ENCODE results near the gene ITGB4.
"Not testable (repeated sequence)": the region's sequence is repeated elsewhere in the genome, so short reads cannot be mapped to it uniquely, and the experiment has no call there.

Gene ITGB4

DNA sequence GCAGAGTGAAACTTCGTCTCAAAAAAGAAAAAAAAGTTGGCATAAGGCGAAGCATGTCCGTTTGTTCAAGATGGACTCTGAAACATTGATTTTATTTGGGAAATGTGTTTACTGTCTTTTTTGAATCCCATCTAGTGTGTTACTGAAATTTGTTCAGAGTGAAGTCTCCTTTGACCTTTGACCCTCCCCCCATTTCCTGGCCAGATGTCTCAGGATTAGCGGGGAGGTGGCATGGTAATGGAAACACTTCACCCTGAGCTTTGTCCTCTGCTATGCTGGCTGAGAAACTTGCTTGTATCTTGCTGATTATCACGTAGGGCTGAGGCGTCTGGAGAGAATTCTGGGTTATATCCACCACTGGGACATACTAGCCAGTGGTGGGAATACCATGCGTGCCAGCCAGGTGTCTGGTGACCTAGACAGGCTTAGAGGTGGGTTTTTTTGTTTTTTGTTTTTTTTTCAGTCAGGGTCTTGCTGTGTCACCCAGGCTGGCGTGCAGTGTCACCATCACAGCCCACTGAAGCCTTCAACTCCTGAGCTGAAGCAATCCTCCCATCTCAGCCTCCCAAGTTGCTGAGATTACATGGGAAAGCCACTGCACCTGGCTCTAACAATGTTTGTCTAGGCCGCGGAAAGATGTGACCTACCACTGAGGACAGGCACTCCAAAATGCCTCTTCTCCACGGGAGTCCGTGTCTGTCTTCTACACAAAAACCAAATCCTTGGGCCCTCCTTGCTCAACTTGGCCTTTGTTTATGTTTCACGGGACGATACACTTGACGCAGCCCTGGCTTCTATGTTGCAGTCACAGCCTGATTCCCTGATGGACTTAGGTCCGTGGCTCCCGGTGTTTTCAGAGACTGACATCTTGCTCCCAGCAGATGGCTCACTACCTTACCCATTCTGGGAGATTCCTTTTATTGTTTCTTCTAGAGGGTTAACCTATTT lies 50.3 kb downstream of the ITGB4 start:
- no peak for DNase-seq (ENCODE audit: low read depth)

- no peak for DNase-seq (ENCODE audit: low read depth)
Measured at GRCh38 chr17:75773121-75773807, 52.0 kb downstream of the ITGB4 start.

DNA sequence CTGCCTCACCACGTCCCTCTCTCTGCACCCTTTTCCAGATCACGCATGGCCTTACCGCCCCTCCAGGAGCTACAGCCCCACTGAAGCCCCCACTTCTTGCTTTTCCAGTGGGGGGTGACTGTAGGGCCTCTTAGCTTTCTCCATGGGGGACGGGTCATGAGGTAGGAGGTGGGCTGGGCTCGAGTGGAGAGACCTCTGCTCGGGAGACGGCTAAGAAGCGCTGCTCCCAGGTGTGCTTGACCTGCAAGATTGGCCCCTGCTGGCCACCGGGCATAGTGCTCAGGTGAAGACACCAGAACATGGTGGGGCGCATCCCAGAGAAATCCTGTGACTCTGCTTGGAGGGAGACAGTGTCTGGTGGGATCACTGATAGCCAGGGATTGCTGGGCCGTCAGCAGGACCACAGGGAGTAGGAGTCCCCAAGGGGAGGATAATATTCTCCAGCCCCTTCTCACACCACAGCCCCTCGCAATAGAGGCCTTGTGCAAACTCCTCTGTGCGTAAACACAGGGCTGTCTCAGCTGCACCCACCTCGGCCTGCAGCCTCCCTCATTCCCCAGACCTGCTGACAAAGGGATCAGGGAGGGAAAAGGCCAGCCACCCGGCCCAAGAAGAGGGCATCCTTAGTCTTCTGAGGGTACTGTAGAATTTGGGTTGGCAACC lies 52.7 kb downstream of the ITGB4 start:
- no peak for DNase-seq (ENCODE audit: low read depth)

DNA sequence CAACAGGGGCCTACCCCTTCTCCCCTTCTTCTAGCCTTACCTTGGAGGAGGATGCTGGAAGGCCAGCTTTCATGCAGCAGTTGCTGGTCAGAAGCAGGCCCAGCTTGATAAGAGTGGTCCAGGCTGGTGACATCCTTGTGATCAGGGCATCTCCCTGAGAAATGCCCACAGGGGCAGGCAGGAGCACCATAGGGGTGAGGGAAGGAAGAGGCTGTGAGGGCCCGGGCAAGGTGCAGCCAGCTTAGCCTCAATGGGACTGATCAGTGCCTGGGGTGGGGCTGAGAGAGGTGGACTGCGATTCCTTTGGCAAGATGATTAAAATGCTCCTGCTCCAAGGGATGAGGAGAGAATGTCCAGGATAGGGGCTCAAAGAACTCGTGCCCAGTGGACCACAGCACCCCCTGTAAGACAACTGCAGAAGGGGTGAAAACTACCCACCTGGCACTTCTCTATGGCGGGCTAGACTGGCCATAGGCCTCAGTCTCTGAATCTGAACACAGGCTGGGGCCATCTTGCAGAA lies 53.3 kb downstream of the ITGB4 start:
- DNase-seq (ENCODE audit: low read depth): no peak

DNA sequence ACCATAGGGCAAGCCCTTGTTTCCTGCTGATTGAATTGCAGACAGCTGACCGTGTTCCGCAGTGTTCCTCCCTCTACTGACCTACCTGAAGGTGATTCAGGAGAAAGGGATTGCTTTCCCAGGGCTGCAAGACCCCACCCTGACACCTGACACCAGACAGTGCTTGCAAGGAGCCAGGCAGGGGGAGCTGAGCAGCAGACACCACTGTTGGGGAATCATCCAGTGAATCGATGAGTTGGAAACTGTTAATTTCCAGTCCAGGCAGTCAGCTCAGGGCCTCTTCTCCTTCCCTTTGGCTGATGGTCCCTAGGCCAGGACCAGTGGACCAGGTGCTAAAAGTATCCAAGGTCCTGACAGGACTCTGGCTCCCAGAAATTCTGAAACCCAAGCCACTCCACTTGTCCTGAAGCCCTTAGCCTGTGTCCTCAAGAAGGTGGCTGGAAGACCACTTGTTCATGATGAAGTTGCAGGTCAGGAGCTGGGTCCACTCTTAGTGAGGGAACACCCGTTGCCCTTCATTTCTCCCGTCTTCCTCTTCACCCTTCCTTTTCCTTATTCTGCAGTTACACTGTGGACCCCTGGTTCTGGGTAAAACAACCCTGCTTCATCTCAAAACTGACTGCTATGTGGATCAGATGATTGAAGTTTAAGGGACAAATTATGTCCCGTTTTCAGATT lies 53.9 kb downstream of the ITGB4 start:
- no peak for DNase-seq (ENCODE audit: low read depth)

DNA sequence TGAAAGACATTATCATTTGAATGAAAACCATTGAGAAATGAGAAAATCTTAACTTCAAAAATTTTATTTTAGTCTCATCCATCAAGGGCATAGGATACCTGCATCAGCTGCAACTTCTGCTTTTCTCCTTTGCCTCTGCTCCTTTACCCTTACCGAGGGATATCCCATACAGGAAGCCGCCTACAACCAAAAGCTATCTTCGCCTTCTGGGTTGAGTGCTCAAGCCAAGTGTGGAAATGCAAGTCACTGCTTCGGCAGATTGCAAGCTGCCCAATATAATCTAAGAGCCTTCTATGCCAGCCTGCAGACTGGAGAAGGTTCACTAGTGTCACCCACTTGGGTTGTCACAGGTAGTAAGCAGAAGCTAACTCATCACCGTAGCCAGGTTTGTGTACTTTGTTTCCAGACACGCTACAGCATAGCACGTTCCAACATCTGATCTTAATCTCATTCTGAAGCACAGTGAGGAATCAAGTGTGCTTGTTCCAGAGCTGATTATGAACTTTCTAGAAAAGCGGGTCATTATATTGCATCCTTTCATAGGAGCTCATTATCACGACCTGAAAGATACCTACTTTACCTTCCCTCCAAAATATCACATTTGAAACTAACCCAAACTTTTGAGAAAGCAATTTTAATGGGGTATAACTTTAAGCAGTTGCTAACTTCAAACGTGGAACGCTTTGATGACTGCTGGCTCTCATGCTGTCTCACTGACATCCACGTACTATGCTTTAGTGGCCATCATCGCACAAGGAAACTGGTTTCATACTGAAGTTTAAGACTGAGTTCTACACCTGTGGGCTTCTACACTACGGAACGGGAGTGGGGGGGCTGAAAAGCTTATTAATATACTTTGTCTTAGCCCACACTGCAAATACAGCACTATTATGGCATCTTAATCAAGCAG lies 55.4 kb downstream of the ITGB4 start:
- no peak for DNase-seq (ENCODE audit: low read depth)

DNA sequence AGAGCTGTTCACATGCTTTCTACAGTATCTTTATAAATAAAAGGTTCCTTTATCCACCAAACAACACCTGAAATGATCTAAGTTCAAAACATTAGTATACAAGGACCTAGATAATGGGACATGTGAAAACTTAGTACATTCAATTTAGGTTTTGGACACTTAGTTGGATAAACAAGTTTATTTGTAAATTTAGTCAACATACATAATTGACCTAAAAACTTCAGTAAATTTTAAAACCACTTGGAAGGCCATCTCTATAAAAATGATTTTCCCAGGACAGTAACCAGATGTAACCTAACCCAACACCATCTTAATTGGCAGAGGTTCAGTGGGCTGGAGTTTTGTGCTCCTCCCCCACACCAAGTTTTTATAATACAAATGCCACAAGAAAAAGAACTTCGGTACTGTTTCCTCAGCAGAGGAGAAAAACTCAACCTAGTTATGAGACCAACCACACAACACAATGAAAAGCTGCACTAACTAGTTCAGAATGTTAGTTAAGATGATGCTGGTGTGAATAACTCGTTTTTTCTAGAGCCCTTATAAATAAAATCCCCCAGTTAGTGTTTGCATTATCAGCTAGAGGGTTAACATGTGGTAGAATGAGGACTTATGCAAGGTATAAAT lies 56.1 kb downstream of the ITGB4 start:
- DNase-seq (ENCODE audit: low read depth): no peak

- not testable (repeated sequence) for DNase-seq (ENCODE audit: low read depth)
Measured at GRCh38 chr17:75778066-75778860, 57.0 kb downstream of the ITGB4 start.

GRCh38 chr17:75778861-75779249 lies 57.6 kb downstream of the ITGB4 start:
- DNase-seq (ENCODE audit: low read depth): no peak

DNA sequence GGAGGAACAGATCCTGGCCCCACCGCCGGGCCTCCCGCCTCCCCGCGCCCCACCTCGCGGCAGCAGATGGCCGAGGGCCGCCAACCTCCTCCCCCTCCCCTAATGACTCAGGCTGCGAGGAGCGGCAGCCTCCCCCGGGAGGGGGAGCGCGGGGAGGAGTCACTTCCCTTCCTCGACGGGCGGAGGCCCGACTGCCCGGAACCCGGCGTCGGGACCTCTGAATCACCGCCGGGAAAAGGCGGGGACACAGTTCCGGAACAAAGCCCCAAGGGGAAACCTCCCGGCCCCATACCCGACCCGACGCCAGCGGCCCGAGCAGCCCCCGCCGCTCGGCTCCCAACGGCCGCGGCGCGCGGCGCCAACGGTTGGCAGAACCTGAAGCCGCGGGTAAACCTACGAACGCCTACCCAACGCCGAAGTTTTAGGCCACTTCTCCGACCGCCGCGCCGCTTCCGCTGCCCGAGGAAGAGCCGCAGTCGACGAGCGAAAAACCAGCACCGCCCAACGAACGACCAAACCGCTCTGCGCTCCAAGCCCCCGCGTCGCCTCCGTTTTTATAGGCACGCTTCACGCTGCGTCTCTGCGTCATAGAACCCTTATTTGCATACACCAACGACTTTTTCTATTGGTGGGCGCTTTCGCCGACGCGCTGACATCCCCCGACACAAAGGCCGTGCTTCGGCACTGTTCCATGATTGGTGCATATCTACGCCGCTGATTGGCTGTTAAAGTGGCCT lies 58.2 kb downstream of the ITGB4 start:
- DNase-seq (ENCODE audit: low read depth): peak; percentile 100

DNA sequence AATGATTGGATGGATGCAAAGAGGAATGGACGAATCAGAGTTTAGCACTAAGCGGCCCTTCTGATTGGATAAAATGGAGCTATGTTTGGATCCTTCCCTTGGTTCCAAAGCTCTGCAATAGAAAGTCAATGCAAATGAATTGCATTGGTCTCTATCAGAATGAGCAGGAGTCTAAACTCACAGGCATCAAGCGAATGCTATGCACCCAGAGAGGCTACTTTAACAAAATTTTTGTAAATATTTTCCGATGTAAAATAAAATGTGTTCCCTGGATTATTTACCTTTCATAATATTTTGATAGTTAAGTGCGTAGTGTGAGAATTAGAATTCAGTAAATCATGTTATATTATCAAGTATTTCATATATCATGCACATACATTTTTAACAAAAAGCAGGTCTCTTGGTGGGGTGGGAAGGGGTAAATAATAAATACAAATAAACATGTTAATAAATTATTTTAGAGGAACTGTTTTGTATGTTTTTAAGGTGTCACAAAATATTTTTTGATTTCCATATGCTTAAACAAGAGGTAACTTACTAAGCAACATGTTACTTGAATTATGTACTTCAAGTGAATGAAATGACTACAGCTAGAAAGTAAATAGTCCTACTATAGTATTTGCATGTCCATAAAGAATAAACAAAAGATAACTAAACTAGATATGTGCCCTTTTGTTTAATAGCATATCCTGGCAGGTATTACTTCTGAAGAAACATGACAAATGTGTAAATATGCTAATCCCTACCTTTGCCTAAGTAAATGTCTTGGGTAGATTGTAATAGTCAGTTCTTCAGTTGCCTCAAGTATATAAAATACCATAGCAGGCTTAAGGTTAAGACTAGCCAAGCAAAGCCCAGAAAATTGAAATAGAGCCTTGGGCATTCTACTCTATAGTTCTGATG lies 59.0 kb downstream of the ITGB4 start:
- no peak for DNase-seq (ENCODE audit: low read depth)

- peak; percentile 36 for DNase-seq (ENCODE audit: low read depth)
Measured at GRCh38 chr17:75783069-75783783, 62.0 kb downstream of the ITGB4 start.

DNA sequence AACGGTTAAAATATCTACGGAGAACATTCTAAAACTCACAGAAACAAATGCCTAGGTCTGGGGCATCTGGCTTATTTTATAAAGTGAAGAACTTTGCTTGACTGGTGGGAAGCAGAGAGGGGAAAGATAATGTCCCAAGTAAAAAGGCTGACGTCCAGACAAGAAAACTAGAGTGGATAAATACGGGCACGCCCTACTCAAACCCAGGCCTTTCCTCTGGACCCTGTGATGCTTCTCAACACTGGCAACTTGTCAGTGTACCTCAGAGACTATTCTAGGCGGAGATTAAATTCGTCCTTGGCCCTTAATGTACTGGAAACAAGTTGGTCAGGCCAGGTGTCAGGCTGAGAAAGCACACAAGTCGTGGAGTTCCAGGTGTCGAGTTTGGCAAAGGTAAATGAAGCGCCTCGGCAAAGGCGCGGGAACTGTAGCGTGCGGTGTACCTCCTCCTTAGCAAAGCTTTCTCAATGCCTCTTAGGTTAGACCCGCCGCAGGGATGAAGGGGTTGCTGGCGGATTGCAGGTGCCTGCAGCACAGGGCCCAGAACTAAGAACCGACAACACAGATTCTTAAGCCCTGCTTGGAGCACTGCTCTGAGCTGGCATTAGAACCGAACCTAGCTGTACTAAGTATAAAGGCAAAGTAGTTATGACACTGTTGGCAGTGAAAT lies 62.7 kb downstream of the ITGB4 start:
- DNase-seq (ENCODE audit: low read depth): no peak

DNA sequence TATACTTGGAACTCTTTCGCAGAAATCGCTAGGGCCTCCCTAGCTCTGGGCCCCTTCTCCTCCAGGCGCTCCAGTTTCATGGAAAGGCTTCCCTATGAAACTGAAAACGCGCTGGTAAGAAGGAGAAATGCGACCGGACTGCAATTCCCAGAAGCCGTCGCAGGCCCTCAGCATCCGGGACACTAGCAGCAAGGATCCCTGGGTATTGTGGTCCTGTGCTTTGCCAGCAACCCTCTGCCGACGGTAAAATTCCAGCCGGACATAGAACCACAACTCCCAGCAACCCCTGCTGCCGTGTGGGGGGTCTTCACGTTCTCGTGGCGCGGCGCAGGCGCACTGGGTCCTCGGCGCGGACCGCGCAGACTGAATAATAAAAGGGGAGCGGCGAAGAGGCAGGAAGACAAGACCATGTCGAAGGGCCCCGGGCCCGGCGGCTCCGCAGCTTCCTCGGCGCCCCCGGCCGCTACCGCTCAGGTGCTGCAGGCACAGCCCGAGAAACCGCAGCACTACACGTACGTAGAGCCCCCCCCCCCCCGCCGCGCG lies 63.3 kb downstream of the ITGB4 start, which contains the start of gene UNK:
UNK (plus strand) TSS at position 334 of the 543 bp plus-strand sequence; CDS start at position 409, 75 bp downstream.
- peak; percentile 99 for DNase-seq (ENCODE audit: low read depth)

DNA sequence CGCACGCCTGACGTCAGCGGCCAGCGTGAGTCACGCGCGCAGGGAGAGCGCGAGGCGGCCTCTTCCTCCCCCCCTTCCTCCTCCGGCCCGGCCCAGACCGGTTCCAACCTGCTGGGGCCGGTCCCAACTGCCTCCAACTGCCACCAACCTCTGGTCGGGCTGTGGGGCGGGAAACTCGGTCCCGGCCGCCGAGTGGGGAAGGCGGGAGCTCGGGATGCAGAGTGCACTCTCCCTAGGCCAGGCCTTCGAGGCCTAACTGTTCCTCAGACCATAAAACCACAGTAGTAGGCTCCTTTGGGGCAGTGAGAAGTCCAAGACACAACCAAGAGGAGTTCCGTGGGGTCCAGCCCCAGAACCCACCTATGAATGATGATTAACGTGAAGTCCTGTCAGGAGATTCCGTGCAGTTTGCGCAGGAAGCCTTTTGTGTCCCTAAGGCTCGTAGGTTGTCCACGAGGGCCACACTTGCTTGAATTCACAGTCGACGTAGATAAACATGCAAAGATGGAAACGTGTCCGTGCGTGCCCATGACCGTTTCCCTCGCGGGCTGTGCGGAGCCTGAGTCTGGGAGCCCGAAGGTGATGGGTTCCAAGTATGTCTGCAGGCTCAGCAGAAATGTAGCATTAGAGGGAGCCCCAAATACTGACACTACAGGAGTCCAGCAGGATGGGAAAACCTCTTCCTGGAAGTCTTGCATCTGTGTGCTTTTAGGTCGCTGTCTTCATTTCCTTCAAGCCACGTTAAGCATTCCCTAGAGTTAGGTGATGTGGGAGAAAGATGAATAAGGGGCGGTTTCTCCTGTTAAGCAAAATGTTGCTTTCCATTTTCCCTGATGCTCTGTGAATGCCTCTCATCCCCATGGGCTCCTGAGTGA lies 64.0 kb downstream of the ITGB4 start:
- DNase-seq (ENCODE audit: low read depth): peak; percentile 77

Data from GM04504 (cell line).